22Rv1 (cell line): ENCODE results near the gene TPST1.

ENCODE experiments used
- ZFX ChIP-seq: fragments of 450-650 bp; IDR thresholded peaks from 2 replicates; pipeline ENCODE4 v1.6.1; 2017; ENCODE audit warnings: antibody characterized with exemption, borderline replicate concordance
- TF ChIP-seq, protein P1 (sequence below): fragments of 450-650 bp; IDR thresholded peaks from 2 replicates; pipeline ENCODE4 v1.5.1; 2017; ENCODE audit warnings: mild to moderate bottlenecking

DNA sequence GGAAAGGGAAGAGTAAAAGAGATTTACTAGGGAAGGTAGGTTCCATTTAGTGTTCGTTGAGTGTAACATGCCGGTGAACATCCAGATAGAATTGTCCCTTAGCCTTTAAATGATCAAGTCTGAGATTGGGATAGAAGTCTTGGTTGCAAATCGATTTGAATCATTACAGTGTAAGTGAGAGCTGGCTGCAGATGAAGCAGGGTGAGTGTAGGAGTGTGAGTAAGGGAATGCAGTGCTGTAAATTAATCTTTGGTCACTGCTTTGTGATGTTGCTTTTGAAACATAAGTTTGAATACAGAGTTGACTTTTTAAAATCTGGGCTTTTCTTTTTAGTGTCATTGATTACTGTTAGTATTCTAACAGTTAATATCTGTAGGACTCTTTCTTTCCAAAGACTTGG lies 16.3 kb downstream of the TPST1 start:
- TF ChIP-seq, protein P1, sequence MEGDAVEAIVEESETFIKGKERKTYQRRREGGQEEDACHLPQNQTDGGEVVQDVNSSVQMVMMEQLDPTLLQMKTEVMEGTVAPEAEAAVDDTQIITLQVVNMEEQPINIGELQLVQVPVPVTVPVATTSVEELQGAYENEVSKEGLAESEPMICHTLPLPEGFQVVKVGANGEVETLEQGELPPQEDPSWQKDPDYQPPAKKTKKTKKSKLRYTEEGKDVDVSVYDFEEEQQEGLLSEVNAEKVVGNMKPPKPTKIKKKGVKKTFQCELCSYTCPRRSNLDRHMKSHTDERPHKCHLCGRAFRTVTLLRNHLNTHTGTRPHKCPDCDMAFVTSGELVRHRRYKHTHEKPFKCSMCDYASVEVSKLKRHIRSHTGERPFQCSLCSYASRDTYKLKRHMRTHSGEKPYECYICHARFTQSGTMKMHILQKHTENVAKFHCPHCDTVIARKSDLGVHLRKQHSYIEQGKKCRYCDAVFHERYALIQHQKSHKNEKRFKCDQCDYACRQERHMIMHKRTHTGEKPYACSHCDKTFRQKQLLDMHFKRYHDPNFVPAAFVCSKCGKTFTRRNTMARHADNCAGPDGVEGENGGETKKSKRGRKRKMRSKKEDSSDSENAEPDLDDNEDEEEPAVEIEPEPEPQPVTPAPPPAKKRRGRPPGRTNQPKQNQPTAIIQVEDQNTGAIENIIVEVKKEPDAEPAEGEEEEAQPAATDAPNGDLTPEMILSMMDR, result no peak
- TF ChIP-seq ZFX, result no peak
